ENCODE results near the gene POLR1G.

POLR1G gene, protein sequence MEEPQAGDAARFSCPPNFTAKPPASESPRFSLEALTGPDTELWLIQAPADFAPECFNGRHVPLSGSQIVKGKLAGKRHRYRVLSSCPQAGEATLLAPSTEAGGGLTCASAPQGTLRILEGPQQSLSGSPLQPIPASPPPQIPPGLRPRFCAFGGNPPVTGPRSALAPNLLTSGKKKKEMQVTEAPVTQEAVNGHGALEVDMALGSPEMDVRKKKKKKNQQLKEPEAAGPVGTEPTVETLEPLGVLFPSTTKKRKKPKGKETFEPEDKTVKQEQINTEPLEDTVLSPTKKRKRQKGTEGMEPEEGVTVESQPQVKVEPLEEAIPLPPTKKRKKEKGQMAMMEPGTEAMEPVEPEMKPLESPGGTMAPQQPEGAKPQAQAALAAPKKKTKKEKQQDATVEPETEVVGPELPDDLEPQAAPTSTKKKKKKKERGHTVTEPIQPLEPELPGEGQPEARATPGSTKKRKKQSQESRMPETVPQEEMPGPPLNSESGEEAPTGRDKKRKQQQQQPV

DNA sequence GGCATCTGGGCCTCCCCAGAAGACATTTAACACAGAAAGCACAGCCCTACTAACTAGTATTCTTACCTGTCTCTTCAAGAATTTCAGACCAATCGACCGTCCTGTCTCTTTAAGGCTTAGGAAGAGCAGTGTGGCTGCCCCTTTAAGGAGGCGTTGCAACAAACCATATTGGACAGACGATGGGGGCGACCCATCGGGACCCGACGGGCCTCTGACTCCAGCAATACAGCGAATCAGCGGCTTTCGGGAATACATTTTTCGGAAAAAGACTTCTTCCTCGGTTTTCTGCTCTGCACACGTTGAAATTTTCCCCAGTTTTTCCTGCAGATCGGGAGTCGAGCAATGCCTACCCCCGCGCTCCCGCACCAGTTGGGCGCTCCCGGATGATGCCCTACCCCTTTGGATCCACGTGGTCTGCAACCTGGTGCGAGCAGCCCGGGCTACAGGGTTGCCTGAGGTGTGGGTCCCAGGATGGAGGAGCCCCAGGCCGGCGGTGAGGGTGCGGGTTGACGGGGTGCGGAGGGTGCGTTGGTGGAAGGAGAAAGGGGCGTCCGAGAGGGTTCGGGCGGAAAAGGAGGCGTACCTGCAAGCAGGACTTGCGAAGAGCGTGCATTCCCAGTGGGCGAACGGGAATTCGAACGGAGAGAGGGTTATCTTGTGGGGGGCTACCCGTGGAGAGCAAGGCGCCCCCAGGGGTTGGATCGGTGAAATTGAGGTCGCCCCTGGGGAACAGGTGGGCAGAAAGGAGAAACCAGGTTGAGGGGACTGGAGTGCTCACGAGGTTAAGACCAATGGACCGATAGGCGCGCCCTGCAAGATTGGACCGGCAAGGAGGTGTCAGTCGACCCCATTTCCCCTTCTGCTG, at the start of gene POLR1G:
Gene POLR1G (plus strand): TSS at position 419 of the 865 bp plus-strand sequence. CDS start 53 bp downstream, at position 472.
- in situ Hi-C loops (cut with MboI; ENCODE audit: low sequenced_read_pairs): no loop called here

- in situ Hi-C loops (cut with MboI; ENCODE audit: low sequenced_read_pairs): no loop called here
Measured at GRCh38 chr19:45356760-45357444, 49.5 kb upstream of the POLR1G start.

- in situ Hi-C loops (cut with MboI; ENCODE audit: low sequenced_read_pairs): no loop called here
Measured at GRCh38 chr19:45357445-45357783, 49.0 kb upstream of the POLR1G start.

- in situ Hi-C loops (cut with MboI; ENCODE audit: low sequenced_read_pairs): no loop called here
Measured at GRCh38 chr19:45358213-45358792, 48.1 kb upstream of the POLR1G start.

DNA sequence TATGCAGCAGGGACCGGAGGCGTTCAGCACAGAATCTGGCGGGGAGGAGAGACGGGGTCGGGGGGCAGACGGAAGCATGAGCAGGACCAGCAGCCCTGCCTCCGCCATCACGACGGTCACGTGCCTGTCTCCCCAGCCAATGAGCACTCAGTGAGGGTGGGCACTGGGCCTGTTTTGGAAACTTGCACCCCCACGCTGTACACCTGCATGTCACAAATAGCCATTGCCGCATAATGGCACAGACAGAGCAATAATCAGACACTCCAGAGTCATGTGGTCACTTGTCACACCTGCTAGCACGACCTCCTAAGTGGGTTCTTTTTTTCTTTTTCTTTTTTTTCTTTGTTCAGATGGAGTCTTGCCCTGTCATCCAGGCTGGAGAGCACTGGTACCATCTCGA, 44.8 kb upstream of the POLR1G start:
- in situ Hi-C loops (cut with MboI; ENCODE audit: low sequenced_read_pairs): no loop called here

DNA sequence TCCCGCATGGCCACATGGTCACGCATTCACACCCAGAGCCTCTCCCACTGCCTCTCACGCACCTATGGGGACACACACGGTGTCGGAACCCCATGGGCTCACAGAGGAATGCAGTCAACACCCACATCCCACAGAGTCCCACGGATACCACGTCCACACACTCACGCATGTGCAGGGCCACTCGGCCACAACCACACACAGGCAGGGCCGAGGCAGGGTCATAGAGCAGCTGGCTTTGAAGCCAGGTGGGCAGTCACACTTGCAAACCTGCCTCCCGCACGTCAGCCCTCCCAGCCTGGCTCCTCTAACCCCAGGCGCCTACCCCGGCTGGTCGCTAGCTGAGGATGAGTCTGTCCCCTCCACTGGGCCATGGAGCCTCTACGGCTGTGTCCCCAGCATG, 44.2 kb upstream of the POLR1G start:
- in situ Hi-C loops (cut with MboI; ENCODE audit: low sequenced_read_pairs): no loop called here

GRCh38 chr19:45363861-45364459, 42.5 kb upstream of the POLR1G start:
- in situ Hi-C loops (cut with MboI; ENCODE audit: low sequenced_read_pairs): no loop called here

- in situ Hi-C loops (cut with MboI; ENCODE audit: low sequenced_read_pairs): no loop called here
Measured at GRCh38 chr19:45364696-45365095, 41.7 kb upstream of the POLR1G start.

GRCh38 chr19:45368127-45368526, 38.3 kb upstream of the POLR1G start:
- in situ Hi-C loops (cut with MboI; ENCODE audit: low sequenced_read_pairs): no loop called here

GRCh38 chr19:45368737-45369340, 37.6 kb upstream of the POLR1G start:
- in situ Hi-C loops (cut with MboI; ENCODE audit: low sequenced_read_pairs): no loop called here

DNA sequence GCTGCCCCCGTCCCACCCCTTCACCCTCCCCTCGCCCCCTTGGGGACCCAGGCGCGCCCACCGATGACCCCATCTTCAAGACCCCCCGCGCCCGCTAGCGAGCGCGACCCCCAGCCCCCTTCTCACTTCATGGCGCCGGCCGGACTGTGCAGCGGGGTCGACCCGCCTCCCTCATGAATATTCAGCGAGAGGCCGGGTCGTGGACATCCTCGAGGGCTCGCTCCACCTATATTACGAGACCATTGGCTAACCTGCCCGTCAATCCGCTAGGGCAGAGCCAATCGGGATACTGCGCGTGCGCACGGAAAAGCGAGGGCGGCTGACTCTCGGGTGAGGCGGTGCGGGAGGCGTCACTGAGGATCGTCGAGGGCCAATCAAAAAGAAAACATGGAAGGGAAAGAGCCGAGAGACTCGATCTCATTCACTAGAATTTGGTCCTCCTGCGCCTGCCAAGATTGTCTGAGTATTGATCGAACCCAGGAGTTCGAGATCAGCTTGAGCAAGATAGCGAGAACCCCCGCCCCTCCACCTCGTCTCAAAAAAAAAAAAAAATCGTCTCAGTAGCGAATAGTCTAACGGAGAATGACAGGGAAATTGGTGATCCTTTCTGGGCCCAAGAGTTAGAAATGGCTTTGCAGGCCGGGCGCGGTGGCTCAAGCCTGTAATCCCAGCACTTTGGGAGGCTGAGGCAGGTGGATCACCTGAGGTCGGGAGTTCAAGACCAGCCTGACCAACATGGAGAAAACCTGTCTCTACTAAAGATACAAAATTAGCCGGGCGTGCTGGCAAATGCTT, 35.8 kb upstream of the POLR1G start, which contains the start of gene ERCC2:
Gene ERCC2 (minus strand): TSS at position 164 of the 795 bp plus-strand sequence. CDS start 33 bp downstream, at position 131.
- in situ Hi-C loops (cut with MboI; ENCODE audit: low sequenced_read_pairs): no loop called here

GRCh38 chr19:45376045-45376724, 30.3 kb upstream of the POLR1G start:
- in situ Hi-C loops (cut with MboI; ENCODE audit: low sequenced_read_pairs): no loop called here

GRCh38 chr19:45380107-45380506, 26.3 kb upstream of the POLR1G start:
- in situ Hi-C loops (cut with MboI; ENCODE audit: low sequenced_read_pairs): no loop called here

- in situ Hi-C loops (cut with MboI; ENCODE audit: low sequenced_read_pairs): no loop called here
Measured at GRCh38 chr19:45382426-45382825, 24.0 kb upstream of the POLR1G start.

DNA sequence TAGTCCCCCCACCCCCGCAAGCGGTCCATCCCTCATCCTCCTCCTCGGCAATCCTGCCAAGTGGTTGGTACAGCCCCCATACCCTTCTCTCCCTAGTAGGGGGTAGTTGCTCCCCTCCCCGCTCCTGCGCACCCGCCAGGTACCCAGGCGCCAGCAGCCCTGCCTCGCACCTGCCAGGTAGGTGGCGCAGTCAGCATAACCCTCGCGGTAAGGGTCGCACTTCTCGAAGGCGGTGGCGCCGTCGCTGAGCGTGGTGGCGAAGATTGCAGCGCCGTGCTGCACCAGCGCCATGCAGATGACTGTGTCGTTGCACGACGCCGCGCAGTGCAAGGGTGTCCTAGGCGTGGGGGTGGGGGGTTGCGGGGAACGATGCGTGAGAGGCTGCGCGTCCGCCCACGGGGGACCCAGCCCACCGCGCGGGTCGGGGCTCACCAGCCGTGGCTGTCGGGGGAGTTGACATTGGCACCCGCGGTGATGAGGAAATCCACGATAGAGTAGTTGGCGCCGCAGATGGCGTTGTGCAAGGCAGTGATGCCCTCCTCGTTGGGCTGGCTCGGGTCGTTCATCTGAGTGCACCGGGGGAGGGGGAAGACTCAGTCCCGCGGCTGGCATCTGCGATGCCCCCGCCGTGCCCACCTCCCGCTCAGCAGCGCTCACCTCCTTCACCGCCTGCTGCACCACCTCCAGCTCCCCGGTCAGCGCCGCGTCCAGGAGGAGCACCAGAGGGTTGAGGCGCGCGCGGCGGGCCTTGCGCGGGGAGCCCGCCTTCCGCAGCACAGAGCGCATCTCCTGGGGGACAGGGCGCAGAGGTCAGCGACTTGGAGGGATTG, 20.8 kb upstream of the POLR1G start:
- in situ Hi-C loops (cut with MboI; ENCODE audit: low sequenced_read_pairs): no loop called here

GRCh38 chr19:45391346-45391745, 15.1 kb upstream of the POLR1G start:
- in situ Hi-C loops (cut with MboI; ENCODE audit: low sequenced_read_pairs): no loop called here

GRCh38 chr19:45391871-45392665, 14.4 kb upstream of the POLR1G start:
- in situ Hi-C loops (cut with MboI; ENCODE audit: low sequenced_read_pairs): no loop called here

All from HL-60/S4 treated with phorbol 12-myristate 13-acetate at 8.2 ng/mL for 4 days and 3 days (cell line).